ENCODE results near the gene TPI1.
A peak's percentile ranks its signal among the peaks of the same experiment; 100 is the strongest.
"Not testable (repeated sequence)": the region's sequence is repeated elsewhere in the genome, so short reads cannot be mapped to it uniquely, and the experiment has no call there.

Gene TPI1

GRCh38 chr12:6888360-6888759 lies 21.0 kb downstream of the TPI1 start:
- H3K27ac ChIP-seq = no peak overlapping the region
- no peak for DNase-seq (ENCODE audit: low read depth, low spot score)

- not testable (repeated sequence) for H3K27ac ChIP-seq; DNase-seq (ENCODE audit: low read depth, low spot score)
Observed at GRCh38 chr12:6888794-6889193, 21.5 kb downstream of the TPI1 start.

GRCh38 chr12:6889775-6890573 lies 22.6 kb downstream of the TPI1 start:
- not testable (repeated sequence) for DNase-seq (ENCODE audit: low read depth, low spot score)
- peak overlapping the region; percentile 63 for H3K27ac ChIP-seq

- peak overlapping the region; percentile 63 for H3K27ac ChIP-seq
- DNase-seq (ENCODE audit: low read depth, low spot score) = no peak
Observed at GRCh38 chr12:6890789-6891645, 23.7 kb downstream of the TPI1 start.

GRCh38 chr12:6891646-6892001 lies 24.3 kb downstream of the TPI1 start:
- H3K27ac ChIP-seq = peak overlapping the region; percentile 63
- DNase-seq (ENCODE audit: low read depth, low spot score) = no peak

GRCh38 chr12:6892683-6893082 lies 25.4 kb downstream of the TPI1 start:
- not testable (repeated sequence) for DNase-seq (ENCODE audit: low read depth, low spot score); H3K27ac ChIP-seq

GRCh38 chr12:6894321-6894720 lies 27.0 kb downstream of the TPI1 start:
- no peak overlapping the region for H3K27ac ChIP-seq
- DNase-seq (ENCODE audit: low read depth, low spot score) = no peak

- H3K27ac ChIP-seq = no peak overlapping the region
Observed at GRCh38 chr12:6896846-6897435, 29.6 kb downstream of the TPI1 start.

GRCh38 chr12:6899427-6899826 lies 32.1 kb downstream of the TPI1 start:
- no peak overlapping the region for H3K27ac ChIP-seq
- DNase-seq (ENCODE audit: low read depth, low spot score) = no peak

More at GRCh38 chr12:6896846-6897435, 29.6 kb downstream of the TPI1 start:
- DNase-seq (ENCODE audit: low read depth, low spot score) = no peak

GRCh38 chr12:6899837-6900519 lies 32.6 kb downstream of the TPI1 start:
- H3K27ac ChIP-seq = no peak overlapping the region
- no peak for DNase-seq (ENCODE audit: low read depth, low spot score)

GRCh38 chr12:6902448-6902847 lies 35.1 kb downstream of the TPI1 start:
- no peak for DNase-seq (ENCODE audit: low read depth, low spot score)
- no peak overlapping the region for H3K27ac ChIP-seq

- DNase-seq (ENCODE audit: low read depth, low spot score) = no peak
- no peak overlapping the region for H3K27ac ChIP-seq
Observed at GRCh38 chr12:6903722-6904121, 36.4 kb downstream of the TPI1 start.

GRCh38 chr12:6904280-6905276 lies 37.2 kb downstream of the TPI1 start, which contains the start of gene LRRC23:
Gene LRRC23 (plus strand): TSS chr12:6904822. CDS start chr12:6905634, 812 bp downstream.
- peak within 1 kb of the TSS; percentile 7 for H3K27ac ChIP-seq
- peak; percentile 66 for DNase-seq (ENCODE audit: low read depth, low spot score)

- DNase-seq (ENCODE audit: low read depth, low spot score) = no peak
- H3K27ac ChIP-seq = no peak overlapping the region
Observed at GRCh38 chr12:6905414-6906040, 38.2 kb downstream of the TPI1 start.

GRCh38 chr12:6908141-6908540 lies 40.8 kb downstream of the TPI1 start:
- H3K27ac ChIP-seq; DNase-seq (ENCODE audit: low read depth, low spot score): not testable (repeated sequence)

GRCh38 chr12:6909421-6910145 lies 42.3 kb downstream of the TPI1 start:
- H3K27ac ChIP-seq = no peak overlapping the region
- no peak for DNase-seq (ENCODE audit: low read depth, low spot score)

GRCh38 chr12:6912164-6912935 lies 45.0 kb downstream of the TPI1 start:
- DNase-seq (ENCODE audit: low read depth, low spot score) = no peak
- H3K27ac ChIP-seq = no peak overlapping the region

Measured in epithelial cell of prostate (primary cell).